HEK293 (cell line): ENCODE data around the gene IL11RA.

Experiments
- CTCF ChIA-PET: fragments of 350-600 bp; formaldehyde crosslinking; extraction: SDS; loops from one replicate; lab custom pipeline; 2021; ENCODE audit warnings: antibody characterized with exemption; lab: Yijun Ruan, JAX
- POLR2A ChIA-PET: fragments of 300-600 bp; formaldehyde crosslinking; extraction: SDS; loops from one replicate; lab custom pipeline; 2020; ENCODE audit warnings: antibody characterized with exemption, inconsistent platforms; lab: Yijun Ruan, JAX
- H3K27ac ChIP-seq: fragments of 200-500 bp; sonication (Bioruptor generic); 2 replicates; pipeline ENCODE4 v1.5.1; 2014; ENCODE audit warnings: low read depth, low read length, control low read depth, inconsistent platforms; ENCODE audit errors: extremely low read depth
- H3K36me3 ChIP-seq, 2 experiments: fragments of 200-500 bp in 1 of 2; sonication (Bioruptor generic) in 1 of 2; 1 replicate in 1 of 2; 2 replicates in 1 of 2; pipeline ENCODE4 v1.5.1; 2014 to 2017; ENCODE audit warnings: inconsistent platforms in 2 of 2, low read length in 2 of 2; ENCODE audit not compliant: control insufficient read depth in 2 of 2, insufficient read depth in 1 of 2
- H3K4me1 ChIP-seq: fragments of 200-500 bp; sonication (Bioruptor generic); 2 replicates; pipeline ENCODE4 v1.5.1; 2014; ENCODE audit warnings: mild to moderate bottlenecking, low read length, inconsistent platforms; ENCODE audit not compliant: control insufficient read depth, insufficient read depth
- H3K4me3 ChIP-seq: 2 replicates; pipeline ENCODE4 v1.5.1; 2011; ENCODE audit warnings: low read depth, mild to moderate bottlenecking, control low read depth, low read length, moderate library complexity
- H3K9me3 ChIP-seq: fragments of 200-500 bp; sonication (Bioruptor generic); 2 replicates; pipeline ENCODE4 v1.5.1; 2014; ENCODE audit warnings: low read depth, low read length, inconsistent platforms; ENCODE audit not compliant: control insufficient read depth, insufficient read depth
- GLIS1 ChIP-seq: fragments of 450-650 bp; formaldehyde crosslinking; IDR thresholded peaks from 2 replicates; pipeline ENCODE4 v1.5.1; 2016; ENCODE audit warnings: missing biosample characterization, missing genetic modification characterization
- MYNN ChIP-seq: fragments of 450-650 bp; formaldehyde crosslinking; IDR thresholded peaks from 2 replicates; pipeline ENCODE4 v1.5.1; 2016; ENCODE audit warnings: missing biosample characterization, missing genetic modification characterization, borderline replicate concordance
- OSR2 ChIP-seq: fragments of 450-650 bp; formaldehyde crosslinking; IDR thresholded peaks from 2 replicates; pipeline ENCODE4 v1.5.1; 2016; ENCODE audit warnings: missing biosample characterization, missing genetic modification characterization
- TCF7L2 ChIP-seq: IDR thresholded peaks from 2 replicates; pipeline ENCODE4 v1.6.1; 2011; ENCODE audit warnings: low read depth, mild to moderate bottlenecking, inconsistent platforms, low read length, moderate library complexity, borderline replicate concordance
- TRIM28 ChIP-seq: IDR thresholded peaks from 2 replicates; pipeline ENCODE4 v1.6.1; 2011; ENCODE audit warnings: low read length, control low read depth, borderline replicate concordance
- ZBTB17 ChIP-seq: fragments of 450-650 bp; formaldehyde crosslinking; IDR thresholded peaks from 2 replicates; pipeline ENCODE4 v1.5.1; 2016; ENCODE audit warnings: missing biosample characterization, missing genetic modification characterization
- ZBTB20 ChIP-seq: fragments of 450-650 bp; formaldehyde crosslinking; IDR thresholded peaks from 2 replicates; pipeline ENCODE4 v1.5.1; 2016; ENCODE audit warnings: missing biosample characterization, missing genetic modification characterization
- ZEB2 ChIP-seq: fragments of 450-650 bp; formaldehyde crosslinking; IDR thresholded peaks from 2 replicates; pipeline ENCODE4 v1.5.1; 2016; ENCODE audit warnings: missing biosample characterization, missing genetic modification characterization
- ZNF121 ChIP-seq: fragments of 450-650 bp; formaldehyde crosslinking; IDR thresholded peaks from 2 replicates; pipeline ENCODE4 v1.5.1; 2016; ENCODE audit warnings: missing biosample characterization, missing genetic modification characterization
- ZNF23 ChIP-seq: fragments of 450-650 bp; formaldehyde crosslinking; IDR thresholded peaks from 2 replicates; pipeline ENCODE4 v1.5.1; 2016; ENCODE audit warnings: missing biosample characterization, missing genetic modification characterization, borderline replicate concordance
- ZNF335 ChIP-seq: fragments of 450-650 bp; formaldehyde crosslinking; conservative IDR thresholded peaks from 2 replicates; pipeline ENCODE4 v1.5.1; 2016; ENCODE audit warnings: missing biosample characterization, missing genetic modification characterization
- ZNF350 ChIP-seq: fragments of 450-650 bp; formaldehyde crosslinking; IDR thresholded peaks from 2 replicates; pipeline ENCODE4 v1.5.0; 2017; ENCODE audit warnings: missing biosample characterization, mild to moderate bottlenecking, missing genetic modification characterization
- ZNF366 ChIP-seq: fragments of 450-650 bp; formaldehyde crosslinking; conservative IDR thresholded peaks from 2 replicates; pipeline ENCODE4 v1.5.1; 2016; ENCODE audit warnings: missing biosample characterization, missing genetic modification characterization
- ZNF530 ChIP-seq: fragments of 450-650 bp; formaldehyde crosslinking; IDR thresholded peaks from 2 replicates; pipeline ENCODE4 v1.5.1; 2016; ENCODE audit warnings: low read depth, missing biosample characterization, missing genetic modification characterization
- ZNF600 ChIP-seq: fragments of 450-650 bp; formaldehyde crosslinking; IDR thresholded peaks from 2 replicates; pipeline ENCODE4 v1.5.1; 2016; ENCODE audit warnings: missing biosample characterization, missing genetic modification characterization
- ZNF747 ChIP-seq: fragments of 450-650 bp; formaldehyde crosslinking; IDR thresholded peaks from 2 replicates; pipeline ENCODE4 v1.5.1; 2016; ENCODE audit warnings: missing biosample characterization, missing genetic modification characterization
- ZNF76 ChIP-seq: fragments of 450-650 bp; formaldehyde crosslinking; IDR thresholded peaks from 2 replicates; pipeline ENCODE4; 2016; ENCODE audit warnings: low read depth, missing biosample characterization, missing genetic modification characterization, borderline replicate concordance
- ZNF768 ChIP-seq: fragments of 450-650 bp; formaldehyde crosslinking; IDR thresholded peaks from 2 replicates; pipeline ENCODE4 v1.5.1; 2018; ENCODE audit warnings: missing biosample characterization, mild to moderate bottlenecking, missing genetic modification characterization
- ZNF776 ChIP-seq: fragments of 450-650 bp; formaldehyde crosslinking; IDR thresholded peaks from 2 replicates; pipeline ENCODE4 v1.5.0; 2017; ENCODE audit warnings: missing biosample characterization, missing genetic modification characterization, borderline replicate concordance
- ZNF837 ChIP-seq: fragments of 450-650 bp; formaldehyde crosslinking; IDR thresholded peaks from 2 replicates; pipeline ENCODE4 v1.5.1; 2016; ENCODE audit warnings: missing biosample characterization, missing genetic modification characterization
- ZSCAN16 ChIP-seq: fragments of 450-650 bp; formaldehyde crosslinking; IDR thresholded peaks from 2 replicates; pipeline ENCODE4 v1.5.1; 2016; ENCODE audit warnings: missing biosample characterization, missing genetic modification characterization
- ZSCAN23 ChIP-seq: fragments of 450-650 bp; formaldehyde crosslinking; IDR thresholded peaks from 2 replicates; pipeline ENCODE4 v1.5.1; 2016; ENCODE audit warnings: missing biosample characterization, missing genetic modification characterization
- TF ChIP-seq, protein P1 (sequence below): fragments of 450-650 bp; formaldehyde crosslinking; IDR thresholded peaks from 2 replicates; pipeline ENCODE4 v1.5.1; 2016; ENCODE audit warnings: missing biosample characterization, missing genetic modification characterization
- TF ChIP-seq, protein P2 (sequence below): IDR thresholded peaks from 2 replicates; pipeline ENCODE4 v1.6.1; 2011; ENCODE audit warnings: mild to moderate bottlenecking, low read depth, low read length, borderline replicate concordance
- TF ChIP-seq, protein P3 (sequence below): fragments of 450-650 bp; formaldehyde crosslinking; IDR thresholded peaks from 2 replicates; pipeline ENCODE4 v1.5.1; 2016; ENCODE audit warnings: missing biosample characterization, missing genetic modification characterization

The IL11RA gene

DNA sequence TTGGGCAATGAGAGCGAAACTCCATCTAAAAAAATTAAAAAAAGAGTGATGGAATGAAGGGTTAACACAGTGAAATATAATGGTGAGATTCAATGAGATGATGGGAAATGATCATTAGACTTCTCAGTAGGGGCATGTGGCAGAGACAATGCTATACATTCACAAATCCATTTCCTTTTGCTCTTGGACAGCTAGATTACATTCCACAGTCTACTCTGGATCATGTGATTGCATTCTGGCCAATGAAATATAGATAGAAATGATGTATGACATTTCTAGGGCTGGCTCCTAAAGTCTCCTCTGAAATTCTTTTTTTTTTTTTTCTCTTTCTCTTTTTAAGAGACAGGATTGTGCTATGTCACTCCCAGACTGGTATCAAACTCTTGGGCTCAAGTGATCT lies 9.3 kb upstream of the IL11RA start:
- peaks cover 0 to 4% of the 10 kb centered on the region in 2 experiments; a peak in 1 of 3 replicates for H3K36me3 ChIP-seq
- no peaks in the 10 kb centered on the region for H3K9me3 ChIP-seq
- TF ChIP-seq MYNN (tag by site-specific recombination) (no peak), ZBTB17 (tag by site-specific recombination) (no peak), ZEB2 (tag by site-specific recombination) (no peak), ZNF350 (tag by site-specific recombination) (no peak), ZNF837 (tag by site-specific recombination) (no peak), ZNF600 (tag by site-specific recombination) (no peak), ZNF366 (tag by site-specific recombination) (no peak), ZNF121 (no peak), ZSCAN23 (tag by site-specific recombination) (no peak), ZNF747 (tag by site-specific recombination) (no peak), ZBTB20 (tag by site-specific recombination) (no peak), ZNF530 (no peak), ZSCAN16 (tag by site-specific recombination) (no peak)
- TF ChIP-seq, protein P1, sequence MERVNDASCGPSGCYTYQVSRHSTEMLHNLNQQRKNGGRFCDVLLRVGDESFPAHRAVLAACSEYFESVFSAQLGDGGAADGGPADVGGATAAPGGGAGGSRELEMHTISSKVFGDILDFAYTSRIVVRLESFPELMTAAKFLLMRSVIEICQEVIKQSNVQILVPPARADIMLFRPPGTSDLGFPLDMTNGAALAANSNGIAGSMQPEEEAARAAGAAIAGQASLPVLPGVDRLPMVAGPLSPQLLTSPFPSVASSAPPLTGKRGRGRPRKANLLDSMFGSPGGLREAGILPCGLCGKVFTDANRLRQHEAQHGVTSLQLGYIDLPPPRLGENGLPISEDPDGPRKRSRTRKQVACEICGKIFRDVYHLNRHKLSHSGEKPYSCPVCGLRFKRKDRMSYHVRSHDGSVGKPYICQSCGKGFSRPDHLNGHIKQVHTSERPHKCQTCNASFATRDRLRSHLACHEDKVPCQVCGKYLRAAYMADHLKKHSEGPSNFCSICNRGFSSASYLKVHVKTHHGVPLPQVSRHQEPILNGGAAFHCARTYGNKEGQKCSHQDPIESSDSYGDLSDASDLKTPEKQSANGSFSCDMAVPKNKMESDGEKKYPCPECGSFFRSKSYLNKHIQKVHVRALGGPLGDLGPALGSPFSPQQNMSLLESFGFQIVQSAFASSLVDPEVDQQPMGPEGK = no peak
- TF ChIP-seq, protein P2, sequence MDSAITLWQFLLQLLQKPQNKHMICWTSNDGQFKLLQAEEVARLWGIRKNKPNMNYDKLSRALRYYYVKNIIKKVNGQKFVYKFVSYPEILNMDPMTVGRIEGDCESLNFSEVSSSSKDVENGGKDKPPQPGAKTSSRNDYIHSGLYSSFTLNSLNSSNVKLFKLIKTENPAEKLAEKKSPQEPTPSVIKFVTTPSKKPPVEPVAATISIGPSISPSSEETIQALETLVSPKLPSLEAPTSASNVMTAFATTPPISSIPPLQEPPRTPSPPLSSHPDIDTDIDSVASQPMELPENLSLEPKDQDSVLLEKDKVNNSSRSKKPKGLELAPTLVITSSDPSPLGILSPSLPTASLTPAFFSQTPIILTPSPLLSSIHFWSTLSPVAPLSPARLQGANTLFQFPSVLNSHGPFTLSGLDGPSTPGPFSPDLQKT = no peak
- H3K27ac ChIP-seq = no peak overlapping the region
- no peaks in the 10 kb centered on the region; the same call in 1 of the 2 replicates for H3K4me1 ChIP-seq
- no peak overlapping the region for H3K4me3 ChIP-seq
- CTCF ChIA-PET = interaction anchor here (0.5 to 13.3 kb wide), 7 partner anchors 7 to 501 kb away, joined by 3 to 125 read pairs (median 3); partner anchors contain the start of gene SIGMAR1
- POLR2A ChIA-PET = interaction anchor here (0.7 to 1.6 kb wide), 4 partner anchors 9 to 1119 kb away, joined by 3 to 5 read pairs (median 3); partner anchors contain the start of gene IL11RA

DNA sequence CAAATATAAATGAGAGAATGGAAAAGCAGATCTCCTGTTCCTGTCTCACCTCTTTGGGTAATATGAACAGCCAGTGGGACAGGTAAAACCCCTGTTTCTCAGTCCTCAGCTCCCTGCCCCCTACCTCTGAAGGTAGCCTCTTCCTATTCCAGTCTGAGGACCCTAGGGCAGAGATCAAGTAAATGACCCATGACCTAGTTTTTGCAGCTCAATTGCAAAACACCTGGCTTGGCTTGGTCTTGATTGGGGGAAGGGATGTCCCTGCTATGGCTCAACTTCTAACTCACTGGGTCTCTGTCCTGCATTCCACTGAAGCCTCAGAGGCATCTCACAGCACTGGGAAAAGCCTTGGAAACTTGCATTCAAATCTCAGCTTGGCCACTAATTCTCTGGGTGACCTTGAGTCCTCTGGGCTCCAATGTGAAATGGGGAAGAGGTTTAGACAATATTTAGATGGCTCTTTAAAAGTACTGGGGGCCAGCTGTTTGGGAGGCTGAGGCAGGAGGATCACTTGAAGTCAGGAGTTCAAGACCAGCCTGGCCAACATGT lies 7.1 kb upstream of the IL11RA start:
- no peak overlapping the region for H3K4me3 ChIP-seq
- no peaks in the 10 kb centered on the region; the same call in 1 of the 2 replicates for H3K4me1 ChIP-seq
- peaks cover 0 to 26% of the 10 kb centered on the region in 2 experiments; a peak in 2 of 3 replicates for H3K36me3 ChIP-seq
- CTCF ChIA-PET = interaction anchor here (0.7 to 13.3 kb wide), 8 partner anchors 9 to 350 kb away, joined by 3 to 125 read pairs (median 4); partner anchors contain the start of gene SIGMAR1
- H3K9me3 ChIP-seq = no peaks in the 10 kb centered on the region
- TF ChIP-seq ZNF350 (tag by site-specific recombination) (no peak), ZNF366 (tag by site-specific recombination) (no peak), OSR2 (tag by site-specific recombination) (no peak), ZNF23 (no peak), TCF7L2 (no peak), TRIM28 (no peak), ZNF76 (tag by site-specific recombination) (no peak), GLIS1 (no peak), ZNF335 (tag by site-specific recombination) (no peak), ZNF768 (tag by site-specific recombination) (no peak), ZNF776 (tag by site-specific recombination) (no peak)
- TF ChIP-seq, protein P3, sequence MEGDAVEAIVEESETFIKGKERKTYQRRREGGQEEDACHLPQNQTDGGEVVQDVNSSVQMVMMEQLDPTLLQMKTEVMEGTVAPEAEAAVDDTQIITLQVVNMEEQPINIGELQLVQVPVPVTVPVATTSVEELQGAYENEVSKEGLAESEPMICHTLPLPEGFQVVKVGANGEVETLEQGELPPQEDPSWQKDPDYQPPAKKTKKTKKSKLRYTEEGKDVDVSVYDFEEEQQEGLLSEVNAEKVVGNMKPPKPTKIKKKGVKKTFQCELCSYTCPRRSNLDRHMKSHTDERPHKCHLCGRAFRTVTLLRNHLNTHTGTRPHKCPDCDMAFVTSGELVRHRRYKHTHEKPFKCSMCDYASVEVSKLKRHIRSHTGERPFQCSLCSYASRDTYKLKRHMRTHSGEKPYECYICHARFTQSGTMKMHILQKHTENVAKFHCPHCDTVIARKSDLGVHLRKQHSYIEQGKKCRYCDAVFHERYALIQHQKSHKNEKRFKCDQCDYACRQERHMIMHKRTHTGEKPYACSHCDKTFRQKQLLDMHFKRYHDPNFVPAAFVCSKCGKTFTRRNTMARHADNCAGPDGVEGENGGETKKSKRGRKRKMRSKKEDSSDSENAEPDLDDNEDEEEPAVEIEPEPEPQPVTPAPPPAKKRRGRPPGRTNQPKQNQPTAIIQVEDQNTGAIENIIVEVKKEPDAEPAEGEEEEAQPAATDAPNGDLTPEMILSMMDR = no peak
- no peak overlapping the region for H3K27ac ChIP-seq
- POLR2A ChIA-PET = interaction anchor here (0.5 to 5.7 kb wide), 3 partner anchors 9 to 470 kb away, joined by 3 to 90 read pairs (median 4); partner anchors contain the start of gene SIGMAR1
